Measurements from ENCODE around the gene RABGEF1.

DNA sequence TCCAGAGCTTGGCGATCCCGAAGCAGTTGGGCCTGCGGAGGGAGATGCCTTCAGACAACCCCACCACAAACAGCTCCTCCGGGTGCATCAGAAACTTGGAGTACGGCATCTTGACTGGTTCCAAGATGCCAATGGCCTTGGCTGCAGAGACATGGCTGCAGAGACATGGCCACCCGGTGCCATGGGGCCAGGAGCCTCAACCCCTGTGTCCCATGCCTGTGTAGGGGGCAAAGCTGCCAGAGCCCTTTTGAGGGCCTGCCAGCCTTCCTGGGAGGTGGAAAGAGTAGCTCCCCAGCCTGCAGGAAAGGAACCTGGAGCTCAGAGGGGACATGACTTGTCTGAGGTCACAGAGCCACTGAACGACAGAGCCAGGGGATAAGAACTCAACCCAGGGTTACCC, 83.5 kb downstream of the RABGEF1 start:
- TF ChIP-seq, protein P1, sequence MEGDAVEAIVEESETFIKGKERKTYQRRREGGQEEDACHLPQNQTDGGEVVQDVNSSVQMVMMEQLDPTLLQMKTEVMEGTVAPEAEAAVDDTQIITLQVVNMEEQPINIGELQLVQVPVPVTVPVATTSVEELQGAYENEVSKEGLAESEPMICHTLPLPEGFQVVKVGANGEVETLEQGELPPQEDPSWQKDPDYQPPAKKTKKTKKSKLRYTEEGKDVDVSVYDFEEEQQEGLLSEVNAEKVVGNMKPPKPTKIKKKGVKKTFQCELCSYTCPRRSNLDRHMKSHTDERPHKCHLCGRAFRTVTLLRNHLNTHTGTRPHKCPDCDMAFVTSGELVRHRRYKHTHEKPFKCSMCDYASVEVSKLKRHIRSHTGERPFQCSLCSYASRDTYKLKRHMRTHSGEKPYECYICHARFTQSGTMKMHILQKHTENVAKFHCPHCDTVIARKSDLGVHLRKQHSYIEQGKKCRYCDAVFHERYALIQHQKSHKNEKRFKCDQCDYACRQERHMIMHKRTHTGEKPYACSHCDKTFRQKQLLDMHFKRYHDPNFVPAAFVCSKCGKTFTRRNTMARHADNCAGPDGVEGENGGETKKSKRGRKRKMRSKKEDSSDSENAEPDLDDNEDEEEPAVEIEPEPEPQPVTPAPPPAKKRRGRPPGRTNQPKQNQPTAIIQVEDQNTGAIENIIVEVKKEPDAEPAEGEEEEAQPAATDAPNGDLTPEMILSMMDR (IDR thresholded peaks at IDR 0.05; ENCODE audit: extremely low read depth in 1 of 2, insufficient read depth in 1 of 2, low read depth in 1 of 2, low read length in 2 of 2), result no peak
- TF ChIP-seq GATA2 (IDR thresholded peaks at IDR 0.05; ENCODE audit: insufficient read depth, insufficient read length, low read depth, low read length), result no peak
- TF ChIP-seq EZH2 (IDR thresholded peaks at IDR 0.05; ENCODE audit: borderline replicate concordance, low read depth, low read length, severe bottlenecking), result no peak

Measured in endothelial cell of umbilical vein (primary cell).